Omental fat pad (tissue), 4 donors: ENCODE measurements around the gene RER1. TPM values are rescaled to one million over a fixed set of nuclear protein-coding genes. Genes with fewer than 3 reads are reported as not detected.

Experiments used
- ATAC-seq: fragments of 150-250 bp; one replicate; pipeline ENCODE4 v1.9.1; 2016; ENCODE audit warnings: mild to moderate bottlenecking, moderate library complexity; ENCODE audit not compliant: low FRiP score
- DNase-seq: peaks from one replicate; pipeline ENCODE4 v3.0.0-alpha.2; 2019; ENCODE audit warnings: low spot score
- total RNA-seq, 4 donors: library from RNA; depleted of rRNA; stranded (reverse); fragments of >200 nt; gene quantifications; one replicate each; pipeline ENCODE4 v1.1.0, GENCODE V29; 2016
- TF ChIP-seq, protein P1 (sequence below), 3 donors: fragments of 450-650 bp; IDR thresholded peaks; one replicate each; pipeline ENCODE4 v1.5.1; 2016 to 2017; ENCODE audit warnings: antibody characterized with exemption in 3 of 3, mild to moderate bottlenecking in 3 of 3, moderate library complexity in 2 of 3

Gene RER1
- total RNA-seq, 4 donors from 2014 or later: 59.4 to 91.7 (median 72.7) TPM

- DNase-seq (no peak), ATAC-seq (no peak)
- TF ChIP-seq, protein P1, sequence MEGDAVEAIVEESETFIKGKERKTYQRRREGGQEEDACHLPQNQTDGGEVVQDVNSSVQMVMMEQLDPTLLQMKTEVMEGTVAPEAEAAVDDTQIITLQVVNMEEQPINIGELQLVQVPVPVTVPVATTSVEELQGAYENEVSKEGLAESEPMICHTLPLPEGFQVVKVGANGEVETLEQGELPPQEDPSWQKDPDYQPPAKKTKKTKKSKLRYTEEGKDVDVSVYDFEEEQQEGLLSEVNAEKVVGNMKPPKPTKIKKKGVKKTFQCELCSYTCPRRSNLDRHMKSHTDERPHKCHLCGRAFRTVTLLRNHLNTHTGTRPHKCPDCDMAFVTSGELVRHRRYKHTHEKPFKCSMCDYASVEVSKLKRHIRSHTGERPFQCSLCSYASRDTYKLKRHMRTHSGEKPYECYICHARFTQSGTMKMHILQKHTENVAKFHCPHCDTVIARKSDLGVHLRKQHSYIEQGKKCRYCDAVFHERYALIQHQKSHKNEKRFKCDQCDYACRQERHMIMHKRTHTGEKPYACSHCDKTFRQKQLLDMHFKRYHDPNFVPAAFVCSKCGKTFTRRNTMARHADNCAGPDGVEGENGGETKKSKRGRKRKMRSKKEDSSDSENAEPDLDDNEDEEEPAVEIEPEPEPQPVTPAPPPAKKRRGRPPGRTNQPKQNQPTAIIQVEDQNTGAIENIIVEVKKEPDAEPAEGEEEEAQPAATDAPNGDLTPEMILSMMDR (IDR thresholded peaks at IDR 0.05): no peak
Observed at GRCh38 chr1:2415801-2416208, 24.2 kb downstream of the RER1 start.

GRCh38 chr1:2416403-2416802 lies 24.8 kb downstream of the RER1 start:
- DNase-seq: no peak

GRCh38 chr1:2417083-2417832 lies 25.6 kb downstream of the RER1 start:
- TF ChIP-seq, protein P1 (IDR thresholded peaks at IDR 0.05): no peak
- no peak for ATAC-seq

More at GRCh38 chr1:2416403-2416802, 24.8 kb downstream of the RER1 start:
- TF ChIP-seq, protein P1 (IDR thresholded peaks at IDR 0.05): no peak
- ATAC-seq: no peak

GRCh38 chr1:2417833-2418225 lies 26.2 kb downstream of the RER1 start:
- no peak for ATAC-seq
- TF ChIP-seq, protein P1 (IDR thresholded peaks at IDR 0.05): no peak
- no peak for DNase-seq

More at GRCh38 chr1:2417083-2417832, 25.6 kb downstream of the RER1 start:
- DNase-seq: no peak

DNA sequence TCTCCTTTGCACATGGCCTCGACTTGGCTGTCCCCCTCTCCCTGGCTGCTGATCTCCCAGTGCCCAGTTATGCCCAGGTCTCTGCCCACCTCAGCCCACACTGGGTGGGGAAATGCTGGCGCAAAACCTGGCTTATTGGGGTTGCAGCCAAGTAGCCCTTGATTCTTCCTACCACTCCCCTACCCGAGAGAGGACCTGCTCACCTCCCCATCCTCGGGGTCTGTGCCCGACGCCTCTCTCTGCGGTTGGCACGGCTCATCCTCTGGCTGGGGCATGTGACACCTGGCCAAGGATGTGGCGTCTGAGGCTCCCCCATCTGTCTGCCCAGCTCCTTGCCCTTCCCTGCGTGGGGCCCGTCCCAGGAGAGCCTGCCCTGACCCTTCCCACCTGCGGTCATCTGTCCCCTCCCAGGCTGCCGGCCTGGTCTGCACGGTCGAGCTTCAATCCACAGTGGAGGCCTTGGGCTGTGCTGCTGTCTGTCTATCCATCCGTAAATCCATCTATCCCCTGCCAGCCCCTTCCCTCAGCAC lies 27.2 kb downstream of the RER1 start:
- DNase-seq: no peak
- TF ChIP-seq, protein P1 (IDR thresholded peaks at IDR 0.05): no peak
- no peak for ATAC-seq

DNA sequence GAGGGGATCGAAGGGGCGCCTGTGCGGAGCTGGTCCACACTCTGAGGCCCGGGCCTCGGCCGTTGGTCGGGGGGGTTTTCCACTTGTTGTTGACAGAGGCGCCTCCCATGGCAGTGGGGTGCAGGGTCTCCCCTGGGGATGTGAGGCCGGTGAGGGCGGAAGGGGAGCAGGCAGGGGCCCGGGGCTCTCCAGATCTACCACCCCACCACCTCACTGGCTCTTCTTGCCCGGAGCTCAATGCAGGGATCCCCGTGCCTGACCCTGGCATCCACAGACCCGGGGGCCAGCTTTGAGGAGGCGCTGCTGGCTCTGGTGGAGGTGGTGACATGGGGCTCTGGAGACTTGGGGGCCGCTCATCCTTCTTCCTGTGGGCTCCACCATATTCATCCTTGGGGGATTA lies 27.8 kb downstream of the RER1 start:
- TF ChIP-seq, protein P1 (IDR thresholded peaks at IDR 0.05): no peak
- ATAC-seq (no peak), DNase-seq (no peak)

DNA sequence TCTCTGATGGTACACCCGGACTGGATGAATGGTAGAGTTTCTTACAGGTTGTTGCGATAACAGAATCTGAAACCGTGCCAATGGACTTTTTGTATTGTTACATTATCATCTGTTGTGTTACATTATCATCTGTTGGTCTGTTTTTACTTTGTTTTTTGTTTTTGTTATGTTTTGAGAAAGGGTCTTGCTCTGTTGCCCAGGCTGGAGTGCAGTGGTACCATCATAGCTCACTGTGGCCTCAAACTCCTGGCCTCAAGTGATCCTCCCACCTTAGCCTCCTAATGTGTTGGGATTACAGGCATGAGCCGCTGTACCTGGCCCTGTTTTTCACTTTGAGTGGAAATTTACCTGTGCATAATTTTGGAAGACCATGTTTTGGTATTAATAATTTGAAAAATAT lies 30.9 kb downstream of the RER1 start:
- no peak for DNase-seq
- ATAC-seq: no peak
- TF ChIP-seq, protein P1 (IDR thresholded peaks at IDR 0.05): no peak
